Gastroesophageal sphincter (tissue), 4 donors: ENCODE results near the gene RPL10A. TPM values are rescaled to one million over a fixed set of nuclear protein-coding genes. Genes with fewer than 3 reads are reported as not detected.

Source experiments
- ATAC-seq: fragments of 150-250 bp; one replicate; pipeline ENCODE4 v1.9.1; 2016; ENCODE audit warnings: mild to moderate bottlenecking, moderate library complexity
- H3K27ac ChIP-seq, 4 donors: fragments of 200-600 bp; sonication (generic) in 3 of 4; 1 replicate in 3 of 4; 2 replicates in 1 of 4; pipeline ENCODE4 v1.5.1; 2016 to 2019
- H3K27me3 ChIP-seq: fragments of 200-600 bp; sonication (generic); one replicate; pipeline ENCODE4 v1.5.1; 2019
- H3K36me3 ChIP-seq, 2 donors: fragments of 200-600 bp; sonication (generic); one replicate each; pipeline ENCODE4 v1.5.1; 2019; ENCODE audit warnings: control low read depth in 1 of 2
- H3K4me1 ChIP-seq, 3 donors: fragments of 200-600 bp; sonication (generic); 1 replicate in 2 of 3; 2 replicates in 1 of 3; pipeline ENCODE4 v1.5.1; 2016 to 2019; ENCODE audit warnings: control low read depth in 2 of 3
- H3K4me3 ChIP-seq, 2 donors: fragments of 200-600 bp; sonication (generic); one replicate each; pipeline ENCODE4 v1.5.1; 2019; ENCODE audit warnings: mild to moderate bottlenecking in 1 of 2, moderate library complexity in 1 of 2
- H3K9me3 ChIP-seq, 3 donors: fragments of 200-600 bp; sonication (generic); one replicate each; pipeline ENCODE4 v1.5.1; 2017 to 2019; ENCODE audit warnings: control low read depth in 2 of 3
- EP300 ChIP-seq: sonication (generic); formaldehyde crosslinking; IDR thresholded peaks from one replicate; pipeline ENCODE4 v1.6.1; 2017; ENCODE audit warnings: antibody characterized with exemption, mild to moderate bottlenecking
- POLR2A ChIP-seq, 2 donors: fragments of 450-650 bp; IDR thresholded peaks; one replicate each; pipeline ENCODE4 v1.6.1; 2017; ENCODE audit warnings: antibody characterized with exemption in 2 of 2, mild to moderate bottlenecking in 2 of 2, moderate library complexity in 1 of 2
- POLR2AphosphoS5 ChIP-seq: sonication (generic); formaldehyde crosslinking; IDR thresholded peaks from one replicate; pipeline ENCODE4 v1.6.1; 2017; ENCODE audit warnings: antibody characterized with exemption
- WGBS, 2 donors: methylation state at CpG; one replicate each; pipeline ENCODE4 v1.1.5; 2018; ENCODE audit warnings: low coverage in 1 of 2; 5-methylcytosine and 5-hydroxymethylcytosine counted together
- total RNA-seq, 4 donors: library from RNA; depleted of rRNA; stranded (reverse); fragments of >200 nt; gene quantifications; one replicate each; pipeline ENCODE4 v1.1.0, GENCODE V29; 2016
- TF ChIP-seq, protein P1 (sequence below), 4 experiments: fragments of 200-600 bp in 2 of 4; fragments of 450-650 bp in 2 of 4; sonication (generic) in 1 of 4; IDR thresholded peaks; one replicate each; pipeline ENCODE4 v1.5.1; 2017 to 2019; ENCODE audit warnings: antibody characterized with exemption in 4 of 4, mild to moderate bottlenecking in 2 of 4, moderate library complexity in 2 of 4

The RPL10A gene
- total RNA-seq, 4 donors from 2014 or later, result 870 to 1,936 (median 1,411) TPM

DNA sequence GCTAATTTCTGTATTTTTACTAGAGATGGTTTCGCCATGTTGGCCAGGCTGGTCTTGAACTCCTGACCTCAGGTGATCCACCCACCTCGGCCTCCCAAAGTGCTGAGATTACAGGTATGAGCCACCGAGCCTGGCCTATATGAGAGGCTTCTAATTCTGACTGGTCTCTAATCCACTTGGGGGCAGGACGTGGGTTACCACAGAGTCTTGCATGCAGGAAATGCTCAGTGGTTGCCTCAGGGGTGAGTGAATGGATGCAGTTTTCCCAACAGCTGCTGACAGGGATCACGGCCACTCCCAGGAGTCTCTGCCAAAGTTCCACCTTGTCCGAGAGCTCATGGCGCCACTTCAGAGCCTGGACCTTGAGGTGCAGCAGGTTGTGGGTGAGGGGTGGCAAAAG lies 22.5 kb upstream of the RPL10A start:
- 88 to 92% methylated on average over 2 of the region's 7 CpGs for WGBS, 2 donors
- TF ChIP-seq EP300, result no peak
- TF ChIP-seq POLR2A (IDR thresholded peaks at IDR 0.05), result no peak
- no peak for TF ChIP-seq POLR2AphosphoS5
- TF ChIP-seq, protein P1, sequence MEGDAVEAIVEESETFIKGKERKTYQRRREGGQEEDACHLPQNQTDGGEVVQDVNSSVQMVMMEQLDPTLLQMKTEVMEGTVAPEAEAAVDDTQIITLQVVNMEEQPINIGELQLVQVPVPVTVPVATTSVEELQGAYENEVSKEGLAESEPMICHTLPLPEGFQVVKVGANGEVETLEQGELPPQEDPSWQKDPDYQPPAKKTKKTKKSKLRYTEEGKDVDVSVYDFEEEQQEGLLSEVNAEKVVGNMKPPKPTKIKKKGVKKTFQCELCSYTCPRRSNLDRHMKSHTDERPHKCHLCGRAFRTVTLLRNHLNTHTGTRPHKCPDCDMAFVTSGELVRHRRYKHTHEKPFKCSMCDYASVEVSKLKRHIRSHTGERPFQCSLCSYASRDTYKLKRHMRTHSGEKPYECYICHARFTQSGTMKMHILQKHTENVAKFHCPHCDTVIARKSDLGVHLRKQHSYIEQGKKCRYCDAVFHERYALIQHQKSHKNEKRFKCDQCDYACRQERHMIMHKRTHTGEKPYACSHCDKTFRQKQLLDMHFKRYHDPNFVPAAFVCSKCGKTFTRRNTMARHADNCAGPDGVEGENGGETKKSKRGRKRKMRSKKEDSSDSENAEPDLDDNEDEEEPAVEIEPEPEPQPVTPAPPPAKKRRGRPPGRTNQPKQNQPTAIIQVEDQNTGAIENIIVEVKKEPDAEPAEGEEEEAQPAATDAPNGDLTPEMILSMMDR (IDR thresholded peaks at IDR 0.05), result no peak
- Histone ChIP-seq H3K27me3 (no peaks in the 10 kb centered on the region), H3K36me3 (no peaks in the 10 kb centered on the region), H3K27ac (no peak overlapping the region), H3K4me1 (peaks cover 0 to 7% (median 0%) of the 10 kb centered on the region in 3 donors), H3K9me3 (no peaks in the 10 kb centered on the region), H3K4me3 (no peak overlapping the region)
- ATAC-seq, result no peak

DNA sequence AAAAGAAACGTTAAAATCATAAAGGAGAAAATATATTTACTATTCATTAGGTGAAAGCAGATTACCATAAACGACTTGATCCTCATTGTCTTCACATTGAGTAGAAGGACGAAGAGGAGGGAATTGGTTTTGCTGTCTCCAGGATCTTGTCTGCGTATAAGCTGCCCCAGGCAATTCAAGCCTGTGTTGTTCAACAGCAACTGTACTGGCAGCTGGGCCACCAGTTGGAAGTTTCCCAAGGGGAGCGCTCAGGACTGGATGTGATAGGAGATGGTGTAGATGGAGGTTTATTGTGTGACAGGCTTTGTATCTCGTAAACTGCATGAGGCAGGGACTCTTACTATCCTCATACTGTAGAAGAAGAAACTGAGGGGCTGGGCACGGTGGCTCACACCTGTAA lies 20.0 kb upstream of the RPL10A start:
- no peaks in the 10 kb centered on the region for H3K27me3 ChIP-seq
- peaks cover 0 to 27% (median 0%) of the 10 kb centered on the region in 3 donors for H3K4me1 ChIP-seq
- no peak overlapping the region for H3K4me3 ChIP-seq
- no peak overlapping the region for H3K27ac ChIP-seq
- H3K36me3 ChIP-seq, result no peaks in the 10 kb centered on the region
- no peak for ATAC-seq
- TF ChIP-seq POLR2AphosphoS5 (no peak), POLR2A (IDR thresholded peaks at IDR 0.05) (no peak), EP300 (no peak)
- TF ChIP-seq, protein P1 (IDR thresholded peaks at IDR 0.05), result no peak
- no peaks in the 10 kb centered on the region for H3K9me3 ChIP-seq
- WGBS, 2 donors, result 69% methylated on average over 7 of the region's 7 CpGs; no CpG with 5 or more reads in 1 of the 2 donors

DNA sequence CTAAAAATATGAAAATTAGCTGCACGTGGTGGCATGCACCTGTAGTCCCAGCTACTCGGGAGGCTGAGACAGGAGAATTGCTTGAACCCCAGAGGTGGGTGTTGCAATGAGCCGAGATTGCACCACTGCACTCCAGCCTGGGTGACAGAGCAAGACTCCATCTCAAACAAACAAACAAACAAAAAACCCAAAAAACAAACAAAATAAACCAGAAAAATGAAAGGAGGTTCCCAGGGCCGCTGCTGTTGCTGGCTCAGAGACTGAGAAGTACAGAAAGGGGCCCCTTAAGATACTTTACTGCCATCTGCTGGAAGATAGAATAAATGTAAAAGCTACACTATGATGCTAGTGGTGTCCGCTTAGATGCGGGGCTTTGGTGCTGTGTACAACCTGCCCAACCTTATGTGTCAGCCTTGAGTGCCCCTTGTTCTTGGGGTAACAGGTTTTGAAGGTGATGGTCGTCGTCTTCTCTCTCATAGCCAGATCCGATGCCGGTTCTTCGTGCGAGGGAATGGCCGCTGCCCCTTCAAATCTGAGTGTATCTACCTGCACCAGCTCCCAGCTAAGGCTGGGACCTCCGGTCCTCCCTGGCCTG lies 18.8 kb upstream of the RPL10A start:
- Histone ChIP-seq H3K27ac (no peak overlapping the region), H3K36me3 (no peaks in the 10 kb centered on the region), H3K27me3 (no peaks in the 10 kb centered on the region), H3K4me1 (peaks cover 0 to 39% (median 3%) of the 10 kb centered on the region in 3 donors), H3K9me3 (no peaks in the 10 kb centered on the region), H3K4me3 (no peak overlapping the region)
- ATAC-seq, result peak; percentile 61
- TF ChIP-seq, protein P1 (IDR thresholded peaks at IDR 0.05), result peak in 3 of 4 experiments; percentile 69 to 85 (median 70)
- no peak for TF ChIP-seq POLR2AphosphoS5
- WGBS, 2 donors, result 27% methylated on average over 7 of the region's 14 CpGs; no CpG with 5 or more reads in 1 of the 2 donors

DNA sequence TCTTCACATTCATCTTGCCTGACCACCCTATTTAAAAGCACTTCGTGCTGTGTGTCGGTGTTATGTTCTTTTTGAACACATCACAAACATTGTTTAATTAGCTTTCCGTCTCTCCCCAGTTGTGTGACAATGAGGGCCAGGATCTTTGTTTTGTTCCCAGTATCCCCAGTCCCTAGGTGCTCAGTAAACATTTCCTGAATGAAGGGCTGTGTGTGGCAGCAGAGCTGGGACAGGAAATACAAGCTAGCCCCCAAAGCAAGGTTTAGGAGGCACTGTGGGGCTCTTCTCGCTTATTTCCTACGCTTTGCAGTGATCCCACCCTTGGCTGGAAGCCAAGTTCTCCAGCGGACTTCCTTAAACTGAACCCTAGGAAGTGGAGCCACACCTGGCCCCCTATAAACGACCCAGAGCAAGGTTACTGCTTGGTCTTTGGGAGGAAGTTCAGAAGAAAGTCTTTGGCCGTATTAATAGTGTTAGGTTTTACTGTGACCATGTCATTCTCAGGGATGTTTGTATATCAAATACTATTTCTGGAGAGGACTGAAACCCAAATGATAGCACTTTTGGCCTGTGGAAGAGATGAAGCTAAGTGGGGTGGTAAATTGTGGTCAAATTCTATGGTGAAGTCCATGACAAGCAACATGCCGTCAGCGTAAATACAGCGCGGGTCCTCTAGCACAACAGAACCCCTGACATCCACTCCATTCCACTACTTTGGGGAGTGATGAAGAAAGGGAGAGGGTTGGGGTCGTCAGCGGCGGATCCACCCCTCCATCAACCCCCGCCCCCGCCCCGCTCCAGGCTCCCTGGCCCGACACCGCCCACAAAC lies 16.6 kb upstream of the RPL10A start:
- Histone ChIP-seq H3K4me3 (peak overlapping the region; percentile 51 to 80), H3K27me3 (no peaks in the 10 kb centered on the region), H3K27ac (peak overlapping the region in 3 of 4 donors; percentile 75 to 84 (median 84)), H3K4me1 (peaks cover 0 to 44% (median 3%) of the 10 kb centered on the region in 3 donors), H3K36me3 (peaks cover 0 to 12% of the 10 kb centered on the region in 2 donors), H3K9me3 (no peaks in the 10 kb centered on the region)
- ATAC-seq, result peak; percentile 1
- 11 to 40% methylated on average over 4 to 11 of the region's 20 CpGs for WGBS, 2 donors
- TF ChIP-seq EP300 (no peak), POLR2AphosphoS5 (no peak), POLR2A (IDR thresholded peaks at IDR 0.05) (no peak)
- TF ChIP-seq, protein P1 (IDR thresholded peaks at IDR 0.05), result no peak
